ENCODE results near the gene ANP32E. TPM values are rescaled to one million over a fixed set of nuclear protein-coding genes. Genes with fewer than 3 reads are reported as not detected.

The ANP32E gene
- polyA plus RNA-seq, 1 donor = 157 TPM

DNA sequence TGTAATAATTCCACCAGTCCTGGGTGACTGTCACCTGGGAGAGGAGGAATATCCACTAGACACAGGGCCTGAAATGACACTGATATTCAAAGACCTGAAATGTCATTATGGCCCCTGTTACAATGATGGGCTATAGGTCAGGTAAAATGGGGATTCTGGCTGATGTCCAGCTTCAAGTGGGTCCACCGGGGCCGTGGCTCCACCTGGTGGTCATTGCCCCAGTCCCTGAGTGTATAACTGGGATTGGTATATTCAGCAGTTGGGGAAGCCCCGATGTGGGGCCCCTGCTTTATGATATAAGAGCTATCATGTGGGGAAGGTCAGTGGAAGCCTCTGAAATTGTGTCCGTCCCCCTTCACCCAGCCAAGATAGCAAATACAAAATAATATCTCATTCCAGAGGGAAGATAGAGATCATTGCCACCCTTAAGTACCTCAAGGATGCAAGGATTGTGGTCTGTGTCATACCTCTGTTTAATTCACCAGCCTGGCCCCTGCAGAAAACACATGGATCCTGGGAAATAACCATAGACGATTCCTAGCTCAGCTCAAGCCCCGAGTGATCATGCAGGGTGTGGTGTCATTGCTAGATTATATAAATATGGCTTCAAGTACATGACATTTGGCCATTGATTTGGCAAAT lies 66.8 kb downstream of the ANP32E start:
- DNase-seq = no peak

Other genes starting within 250 kb of the ANP32E start
- 22.1 TPM for gene OTUD7B, start 225.4 kb downstream of the ANP32E start, polyA plus RNA-seq (ENCODE audit: insufficient read length)
- gene VPS45, start 168.3 kb downstream of the ANP32E start, polyA plus RNA-seq (ENCODE audit: insufficient read length) = 81.8 TPM
- gene PLEKHO1, start 86.2 kb downstream of the ANP32E start, polyA plus RNA-seq (ENCODE audit: insufficient read length) = 44.7 TPM
- gene CA14, start 21.7 kb upstream of the ANP32E start, polyA plus RNA-seq (ENCODE audit: insufficient read length) = 9.6 TPM
- gene APH1A, start 32.9 kb upstream of the ANP32E start, polyA plus RNA-seq (ENCODE audit: insufficient read length) = 184 TPM
- gene C1orf54, start 36.7 kb upstream of the ANP32E start, polyA plus RNA-seq (ENCODE audit: insufficient read length) = 45.3 TPM
- gene CIART, start 46.4 kb upstream of the ANP32E start, polyA plus RNA-seq (ENCODE audit: insufficient read length) = 9.3 TPM
- gene MRPS21, start 57.7 kb upstream of the ANP32E start, polyA plus RNA-seq (ENCODE audit: insufficient read length) = 65.9 TPM
- gene PRPF3, start 85.4 kb upstream of the ANP32E start, polyA plus RNA-seq (ENCODE audit: insufficient read length) = 129 TPM
- 58.3 TPM for gene RPRD2, start 128.0 kb upstream of the ANP32E start, polyA plus RNA-seq (ENCODE audit: insufficient read length)